Measurements from ENCODE around the gene PLXDC2. TPM values are rescaled to one million over a fixed set of nuclear protein-coding genes. Genes with fewer than 3 reads are reported as not detected.

Gene PLXDC2
- total and polyA plus RNA-seq, 10 of the 15 experiments (the other 5 are each of a cell fraction or from before 2014, with no cell fraction given): 0.05 to 1.8 (median 0.14) TPM; not detected in 2

- no peak for TF ChIP-seq ESRRA (IDR thresholded peaks at IDR 0.05; ENCODE audit: low read length)
- no peak for TF ChIP-seq NKRF (conservative IDR thresholded peaks at IDR 0.05)
Observed at GRCh38 chr10:19782430-19783089, 33.7 kb upstream of the PLXDC2 start (continued).

- Histone ChIP-seq H3K79me2 (ENCODE audit: control insufficient read depth, insufficient read depth, low read length) (no peaks in the 10 kb centered on the region), H3K27me3 (replicated peaks in 1 of 2; ENCODE audit: control insufficient read depth in 2 of 2, insufficient read depth in 2 of 2, low read length in 1 of 2) (no peaks in the 10 kb centered on the region), H3K27ac (ENCODE audit: control insufficient read depth, insufficient read depth) (no peak overlapping the region), H3K4me3 (no peak overlapping the region), H3K36me3 (ENCODE audit: control insufficient read depth in 2 of 2, insufficient read depth in 2 of 2, low read length in 1 of 2) (no peaks in the 10 kb centered on the region), H3K9me3 (replicated peaks; ENCODE audit: control insufficient read depth, insufficient read depth, low read length) (no peaks in the 10 kb centered on the region), H3K4me2 (ENCODE audit: control insufficient read depth, insufficient read depth) (no peak overlapping the region), H3K4me1 (ENCODE audit: control insufficient read depth, insufficient read depth, low read length) (no peaks in the 10 kb centered on the region), H4K20me1 (ENCODE audit: control insufficient read depth, insufficient read depth) (no peaks in the 10 kb centered on the region), H3K9ac (ENCODE audit: control insufficient read depth, insufficient read depth, low read length) (no peak overlapping the region), H2AFZ (ENCODE audit: control insufficient read depth, low read depth, low read length) (no peak overlapping the region)
- FAIRE-seq: no peak
- intact Hi-C loops (cut with micrococcal nuclease; ENCODE audit: unreplicated experiment) (no loop called here), in situ Hi-C loops (cut with MboI) (no loop called here)
- WGBS (ENCODE audit: insufficient coverage, insufficient replicate concordance, low lambda C conversion rate, missing lambda C conversion rate): 47% methylated on average over 4 of the region's 4 CpGs
- ChIA-PET SMC1A (ENCODE audit: uncharacterized antibody, unreplicated experiment) (interaction anchor here (1.7 kb wide), 1 partner anchor 16 kb away, joined by 4 read pairs; no protein-coding TSS in a partner anchor), POLR2A (no interaction called here), RAD21 (ENCODE audit: unreplicated experiment) (interaction anchor here (1.0 to 1.1 kb wide), 2 partner anchors 9 to 372 kb away, joined by 3 to 5 read pairs; no protein-coding TSS in a partner anchor), CTCF (interaction anchor here (1.2 kb wide), 1 partner anchor 16 kb away, joined by 3 read pairs; no protein-coding TSS in a partner anchor)
- TF ChIP-seq EED (IDR thresholded peaks at IDR 0.05; ENCODE audit: low read depth): no peak
- TF ChIP-seq USF2 (IDR thresholded peaks at IDR 0.05; ENCODE audit: borderline replicate concordance, low read depth, low read length): no peak
- TF ChIP-seq EZH2 (IDR thresholded peaks at IDR 0.05; ENCODE audit: borderline replicate concordance, control insufficient read depth, low read depth, low read length): no peak
- no peak for TF ChIP-seq BMI1 (IDR thresholded peaks at IDR 0.05; ENCODE audit: borderline replicate concordance)
- no peak for TF ChIP-seq FOXK2 (IDR thresholded peaks at IDR 0.05)
- TF ChIP-seq NR2C2 (IDR thresholded peaks at IDR 0.05; ENCODE audit: borderline replicate concordance, control insufficient read depth, insufficient read length, low read depth): no peak
- no peak for TF ChIP-seq JUND (IDR thresholded peaks at IDR 0.05; ENCODE audit: low read depth, low read length)
- TF ChIP-seq YY1 (IDR thresholded peaks at IDR 0.05; ENCODE audit: low read depth, low read length): no peak
- no peak for TF ChIP-seq ZNF217 (IDR thresholded peaks at IDR 0.05)
- no peak for TF ChIP-seq SMARCA5 (IDR thresholded peaks at IDR 0.05)
- no peak for TF ChIP-seq SUPT20H (IDR thresholded peaks at IDR 0.05; ENCODE audit: borderline replicate concordance, control insufficient read depth, low read depth, low read length)
- no peak for TF ChIP-seq CBFB (IDR thresholded peaks at IDR 0.05; ENCODE audit: low read depth)
- no peak for TF ChIP-seq STAT1 (conservative IDR thresholded peaks at IDR 0.05)
- BruUV-seq (replicated peaks): no TSS peak
- DNase-seq (ENCODE audit: low read depth, low spot score): no peak
- ATAC-seq: no peak
Observed at GRCh38 chr10:19783721-19784120, 32.5 kb upstream of the PLXDC2 start.
